H1 (cell line): ENCODE measurements around the gene SERPING1. TPM values are rescaled to one million over a fixed set of nuclear protein-coding genes. Genes with fewer than 3 reads are reported as not detected.

Experiments used
- CTCF ChIA-PET: fragments of 300-600 bp; sonication (Branson Sonifier 250); formaldehyde crosslinking; loops from one replicate; lab custom pipeline; 2021; ENCODE audit not compliant: partially characterized antibody; lab: Charles Lee
- POLR2A ChIA-PET: fragments of 300-600 bp; sonication (Branson Sonifier 250); formaldehyde crosslinking; loops from one replicate; lab custom pipeline; 2021; ENCODE audit warnings: inconsistent platforms; ENCODE audit not compliant: partially characterized antibody; lab: Charles Lee
- DNase-seq, 2 experiments: peaks; one replicate each; pipeline versions ENCODE4 v3.0.0 to v3.0.0-alpha.2; 2010 to 2022; ENCODE audit warnings: low spot score in 2 of 2, low read depth in 1 of 2, mixed read lengths in 1 of 2
- FAIRE-seq: peaks from 2 replicates; lab custom pipeline; 2011; peaks lifted over from hg19 to GRCh38; lab: Jason Lieb, UNC
- H2AFZ ChIP-seq: 2 replicates; pipeline ENCODE4 v1.8.1; 2012; ENCODE audit warnings: low read length, inconsistent platforms
- H2AK5ac ChIP-seq: 2 replicates; pipeline ENCODE4 v1.6.1; 2013; ENCODE audit warnings: low read depth, low read length
- H2BK120ac ChIP-seq: replicated peaks from 2 replicates; pipeline ENCODE3; 2013; ENCODE audit warnings: low read depth, low read length, inconsistent platforms
- H2BK12ac ChIP-seq: 2 replicates; pipeline ENCODE4 v1.6.1; 2013; ENCODE audit warnings: low read depth, low read length
- H2BK15ac ChIP-seq: 2 replicates; pipeline ENCODE4 v1.6.1; 2013; ENCODE audit warnings: low read length
- H2BK20ac ChIP-seq: 2 replicates; pipeline ENCODE4 v1.6.1; 2013; ENCODE audit warnings: low read length
- H2BK5ac ChIP-seq: 2 replicates; pipeline ENCODE4 v1.6.1; 2013; ENCODE audit warnings: low read depth, low read length
- H3K14ac ChIP-seq: 2 replicates; pipeline ENCODE4 v1.6.1; 2013; ENCODE audit warnings: inconsistent platforms; ENCODE audit not compliant: insufficient read length
- H3K18ac ChIP-seq: 2 replicates; pipeline ENCODE4 v1.6.1; 2013; ENCODE audit warnings: low read length; ENCODE audit errors: extremely low read depth
- H3K23ac ChIP-seq: 2 replicates; pipeline ENCODE4 v1.6.1; 2013; ENCODE audit warnings: inconsistent platforms; ENCODE audit not compliant: insufficient read length
- H3K23me2 ChIP-seq: 2 replicates; pipeline ENCODE4 v1.6.1; 2013; ENCODE audit warnings: low read depth, low read length
- H3K27ac ChIP-seq: 2 replicates; pipeline ENCODE4 v1.6.1; 2011; ENCODE audit warnings: low read depth, low read length, inconsistent platforms
- H3K27me3 ChIP-seq, 4 experiments: replicated peaks in 1 of 4; 1 replicate in 1 of 4; 2 replicates in 3 of 4; pipeline versions ENCODE4 v1.6.1 to v1.8.1; 2011 to 2013; ENCODE audit warnings: low read length in 3 of 4, mild to moderate bottlenecking in 3 of 4, inconsistent platforms in 2 of 4, mixed read lengths in 2 of 4, moderate library complexity in 1 of 4; ENCODE audit not compliant: control insufficient read depth in 3 of 4, insufficient read depth in 3 of 4; ENCODE audit errors: extremely low read depth in 1 of 4
- H3K36me3 ChIP-seq, 4 experiments: 2 replicates each; pipeline versions ENCODE4 v1.6.1 to v1.8.1; 2011 to 2013; ENCODE audit warnings: mild to moderate bottlenecking in 4 of 4, low read length in 3 of 4, moderate library complexity in 2 of 4, control low read depth in 1 of 4, inconsistent platforms in 1 of 4; ENCODE audit not compliant: insufficient read depth in 4 of 4, control insufficient read depth in 2 of 4
- H3K4ac ChIP-seq: replicated peaks from 2 replicates; pipeline ENCODE3; 2013; ENCODE audit warnings: low read length, low read depth, mixed read lengths, inconsistent platforms; ENCODE audit not compliant: insufficient read length
- H3K4me1 ChIP-seq, 4 experiments: replicated peaks in 1 of 4; 1 replicate in 1 of 4; 2 replicates in 3 of 4; pipeline versions ENCODE4 v1.6.1 to v1.8.1; 2011 to 2013; ENCODE audit warnings: low read length in 3 of 4, inconsistent platforms in 2 of 4, mixed read lengths in 1 of 4; ENCODE audit not compliant: insufficient read depth in 4 of 4, control insufficient read depth in 3 of 4
- H3K4me2 ChIP-seq, 2 experiments: 2 replicates each; pipeline versions ENCODE4 v1.6.1 to v1.8.1; 2011 to 2013; ENCODE audit warnings: low read depth in 2 of 2, low read length in 2 of 2, control low read depth in 1 of 2, inconsistent platforms in 1 of 2, mild to moderate bottlenecking in 1 of 2; ENCODE audit not compliant: insufficient read depth in 1 of 2
- H3K4me3 ChIP-seq, 4 experiments: fragments of 200-600, 300-600 bp in 1 of 4; sonication (generic), shearing (Covaris generic), sonication (Bioruptor Twin) in 1 of 4; 2 replicates each; pipeline versions ENCODE4 v1.5.1 to v1.8.1; 2011 to 2016; ENCODE audit warnings: low read length in 4 of 4, low read depth in 3 of 4, control low read depth in 2 of 4, inconsistent platforms in 2 of 4, mild to moderate bottlenecking in 2 of 4, mixed read lengths in 1 of 4, moderate library complexity in 1 of 4; ENCODE audit not compliant: insufficient read depth in 2 of 4; ENCODE audit errors: extremely low read depth in 1 of 4
- H3K56ac ChIP-seq: replicated peaks from 2 replicates; pipeline ENCODE3; 2013; ENCODE audit warnings: low read depth, mild to moderate bottlenecking, mixed read lengths, low read length, inconsistent platforms; ENCODE audit not compliant: insufficient read length
- H3K79me1 ChIP-seq: 2 replicates; pipeline ENCODE4 v1.6.1; 2013; ENCODE audit warnings: low read depth, low read length, control low read depth
- H3K79me2 ChIP-seq, 2 experiments: 2 replicates each; pipeline versions ENCODE4 v1.6.1 to v1.8.1; 2012 to 2013; ENCODE audit warnings: low read length in 2 of 2, mild to moderate bottlenecking in 2 of 2, inconsistent platforms in 1 of 2; ENCODE audit not compliant: insufficient read depth in 2 of 2, control insufficient read depth in 1 of 2
- H3K9ac ChIP-seq, 4 experiments: replicated peaks in 1 of 4; 1 replicate in 1 of 4; 2 replicates in 3 of 4; pipeline versions ENCODE4 v1.6.1 to v1.8.1; 2011 to 2013; ENCODE audit warnings: low read depth in 3 of 4, low read length in 3 of 4, control low read depth in 2 of 4, mild to moderate bottlenecking in 2 of 4, moderate library complexity in 2 of 4, inconsistent platforms in 1 of 4; ENCODE audit errors: extremely low read depth in 1 of 4
- H3K9me3 ChIP-seq, 2 experiments: 2 replicates each; pipeline versions ENCODE4 v1.6.1 to v1.8.1; 2012 to 2013; ENCODE audit warnings: mild to moderate bottlenecking in 2 of 2, moderate library complexity in 2 of 2, control low read depth in 1 of 2, inconsistent platforms in 1 of 2, low read depth in 1 of 2, low read length in 1 of 2, mixed read lengths in 1 of 2; ENCODE audit not compliant: insufficient read depth in 2 of 2
- H4K20me1 ChIP-seq, 2 experiments: replicated peaks in 1 of 2; 2 replicates each; pipeline versions ENCODE3 to v1.8.1; 2011 to 2013; ENCODE audit warnings: inconsistent platforms in 2 of 2, low read length in 2 of 2, mild to moderate bottlenecking in 1 of 2; ENCODE audit not compliant: insufficient read depth in 2 of 2, control insufficient read depth in 1 of 2
- H4K5ac ChIP-seq: 2 replicates; pipeline ENCODE4 v1.6.1; 2013; ENCODE audit warnings: low read length, low read depth, mixed read lengths, inconsistent platforms; ENCODE audit not compliant: insufficient read length
- H4K8ac ChIP-seq: 2 replicates; pipeline ENCODE4 v1.8.0; 2013; ENCODE audit warnings: mild to moderate bottlenecking, moderate library complexity, low read length, inconsistent platforms; ENCODE audit not compliant: insufficient read depth; ENCODE audit errors: extremely low read depth
- H4K91ac ChIP-seq: replicated peaks from 2 replicates; pipeline ENCODE3; 2013; ENCODE audit warnings: low read length, mixed read lengths, inconsistent platforms; ENCODE audit not compliant: insufficient read length
- ATF2 ChIP-seq: IDR thresholded peaks from 2 replicates; pipeline ENCODE4 v1.6.1; 2012; ENCODE audit warnings: low read length, inconsistent platforms
- CEBPB ChIP-seq: IDR thresholded peaks from 2 replicates; pipeline ENCODE4 v1.6.1; 2012; ENCODE audit warnings: low read depth, low read length
- CHD2 ChIP-seq: IDR thresholded peaks from 2 replicates; pipeline ENCODE4 v1.6.1; 2012; ENCODE audit warnings: low read length, improper control_type of control experiment
- CREB1 ChIP-seq: IDR thresholded peaks from 2 replicates; pipeline ENCODE4 v1.6.1; 2012; ENCODE audit warnings: inconsistent platforms
- MAX ChIP-seq: IDR thresholded peaks from 2 replicates; pipeline ENCODE4 v1.6.1; 2012; ENCODE audit warnings: inconsistent platforms
- POLR2A ChIP-seq, 2 experiments: IDR thresholded peaks; 1 replicate in 1 of 2; 2 replicates in 1 of 2; pipeline ENCODE4 v1.6.1; 2011; ENCODE audit warnings: low read depth in 2 of 2, low read length in 2 of 2, mild to moderate bottlenecking in 2 of 2; ENCODE audit errors: control extremely low read depth in 1 of 2
- POLR2AphosphoS5 ChIP-seq: IDR thresholded peaks from 2 replicates; pipeline ENCODE4 v1.6.1; 2011; ENCODE audit warnings: low read depth, low read length
- SIN3A ChIP-seq, 2 experiments: IDR thresholded peaks in 1 of 2; conservative IDR thresholded peaks in 1 of 2; 2 replicates each; pipeline ENCODE4 v1.6.1; 2011 to 2012; ENCODE audit warnings: low read length in 2 of 2, improper control_type of control experiment in 1 of 2, low read depth in 1 of 2, mild to moderate bottlenecking in 1 of 2
- SRF ChIP-seq: IDR thresholded peaks from 2 replicates; pipeline ENCODE4 v1.6.1; 2011; ENCODE audit warnings: mild to moderate bottlenecking, low read depth, low read length, moderate library complexity
- WGBS, 2 experiments: shearing (Covaris generic) in 1 of 2; methylation state at CpG; one replicate each; pipeline versions ENCODE4 v1.1.6 to v1.1.7; 2013 to 2015; ENCODE audit warnings: low lambda C conversion rate in 2 of 2, mixed read lengths in 2 of 2, inconsistent platforms in 1 of 2, low coverage in 1 of 2, missing lambda C conversion rate in 1 of 2; ENCODE audit not compliant: insufficient replicate concordance in 2 of 2, insufficient coverage in 1 of 2, insufficient read length in 1 of 2; ENCODE audit errors: extremely low coverage in 1 of 2, missing lambda C conversion rate in 1 of 2; 5-methylcytosine and 5-hydroxymethylcytosine counted together
- polyA plus RNA-seq, 7 experiments: library from polyadenylated mRNA; depleted of rRNA in 3 of 7; stranded (reverse) in 5 of 7; unstranded in 2 of 7; fragments of >200 nt in 5 of 7; fragments of 200-250 nt in 2 of 7; gene quantifications; 1 replicate in 5 of 7; 2 replicates in 1 of 7; 4 replicates in 1 of 7; pipeline versions ENCODE4 v1.2.1 to v1.2.3, GENCODE V29; 2011 to 2013; ENCODE audit warnings: missing spikeins in 2 of 7, mixed read lengths in 2 of 7
- total RNA-seq: library from RNA; stranded (reverse); fragmentation: NEBNext Ultra II Directional; extraction: Animal tissue kit (Norgen Biotek cat#: 25700); gene quantifications from 2 replicates; pipeline ENCODE4 v1.2.1, GENCODE V29; 2021

SERPING1 gene
- total and polyA plus RNA-seq, 2 of the 8 experiments (the other 6 are each of a cell fraction or from before 2014, with no cell fraction given), result 50.9 to 54.8 TPM

GRCh38 chr11:57647960-57648800, 50.7 kb downstream of the SERPING1 start:
- Histone ChIP-seq H4K5ac (peak overlapping the region; percentile 55), H2BK5ac (peak overlapping the region; percentile 57; the same call in 1 of the 2 replicates), H2BK120ac (no peak overlapping the region), H3K23ac (no peak overlapping the region), H2BK15ac (no peak overlapping the region), H3K27ac (peak overlapping the region; percentile 13; the same call in 1 of the 2 replicates), H3K9me3 (no peaks in the 10 kb centered on the region)
- POLR2A ChIA-PET, result interaction anchor here (0.7 to 29.6 kb wide), 33 partner anchors 5 to 865 kb away, joined by 3 to 1546 read pairs (median 5); partner anchors contain the start of genes CLP1, CTNND1, RTN4RL2 and SERPING1
- no peak for TF ChIP-seq SRF
- peak; percentile 86 for TF ChIP-seq POLR2AphosphoS5
- 0 out of 2 replicates have a peak, but pooled peaks have one; percentile 16 for TF ChIP-seq CHD2
- peak; percentile 74 to 84; a peak in 2 of 3 replicates for TF ChIP-seq POLR2A (IDR thresholded peaks at IDR 0.05; ENCODE audit: control extremely low read depth in 1 of 2, low read depth in 2 of 2, low read length in 2 of 2)
- no peak for TF ChIP-seq CEBPB
- TF ChIP-seq MAX, result 0 out of 2 replicates have a peak, but pooled peaks have one; percentile 6
- peak; percentile 23; the same call in 1 of the 2 replicates for TF ChIP-seq ATF2
- 0 out of 4 replicates have a peak, but pooled peaks of 1 of the 2 experiments have one; percentile 20 for TF ChIP-seq SIN3A (conservative IDR thresholded peaks at IDR 0.05 in 1 of 2, IDR thresholded peaks at IDR 0.05 in 1 of 2; ENCODE audit: low read depth in 1 of 2, low read length in 2 of 2)
- no peak; the same call in none of the 2 replicates for TF ChIP-seq CREB1
- TF ChIP-seq, all 59 proteins: peak for 6
- FAIRE-seq (no peak), DNase-seq (peak in 1 of 2 experiments; percentile 67)
- Histone ChIP-seq H4K20me1 (peaks cover 16 to 26% of the 10 kb centered on the region in 2 experiments), H3K56ac (no peak overlapping the region), H3K4me1 (peaks cover 32 to 52% (median 36%) of the 10 kb centered on the region in 4 experiments), H2BK20ac (no peak overlapping the region), H3K79me1 (no peaks in the 10 kb centered on the region), H2AK5ac (no peak overlapping the region), H3K23me2 (peaks cover 28% of the 10 kb centered on the region), H3K4me2 (peak overlapping the region; percentile 92 to 95), H3K14ac (no peak overlapping the region), H3K79me2 (no peaks in the 10 kb centered on the region; a peak in 1 of 4 replicates), H3K4me3 (peak overlapping the region; percentile 27 to 65 (median 50); a peak in 7 of 8 replicates), H2AFZ (no peak overlapping the region), H3K18ac (peak overlapping the region; percentile 44), H3K9ac (peak overlapping the region in 3 of 4 experiments; percentile 5 to 40 (median 30); a peak in 3 of 7 replicates), H4K91ac (no peak overlapping the region), H4K8ac (no peak overlapping the region; the same call in 1 of the 2 replicates), H3K36me3 (peaks cover 0 to 6% (median 0%) of the 10 kb centered on the region in 4 experiments; a peak in 3 of 8 replicates), H2BK12ac (peak overlapping the region; percentile 72), H3K27me3 (peaks cover 0 to 4% (median 1%) of the 10 kb centered on the region in 4 experiments; a peak in 3 of 7 replicates), H3K4ac (peak overlapping the region; percentile 65)
- CTCF ChIA-PET, result interaction anchor here (0.6 to 14.3 kb wide), 10 partner anchors 8 to 188 kb away, joined by 3 to 357 read pairs (median 4); partner anchors contain the start of genes RTN4RL2, SERPING1 and UBE2L6
- WGBS, 2 experiments, result 15% methylated on average over 13 of the region's 13 CpGs; no CpG with 5 or more reads in 1 of the 2 experiments
